ENCODE data around the gene C1QTNF9B.

The C1QTNF9B gene

DNA sequence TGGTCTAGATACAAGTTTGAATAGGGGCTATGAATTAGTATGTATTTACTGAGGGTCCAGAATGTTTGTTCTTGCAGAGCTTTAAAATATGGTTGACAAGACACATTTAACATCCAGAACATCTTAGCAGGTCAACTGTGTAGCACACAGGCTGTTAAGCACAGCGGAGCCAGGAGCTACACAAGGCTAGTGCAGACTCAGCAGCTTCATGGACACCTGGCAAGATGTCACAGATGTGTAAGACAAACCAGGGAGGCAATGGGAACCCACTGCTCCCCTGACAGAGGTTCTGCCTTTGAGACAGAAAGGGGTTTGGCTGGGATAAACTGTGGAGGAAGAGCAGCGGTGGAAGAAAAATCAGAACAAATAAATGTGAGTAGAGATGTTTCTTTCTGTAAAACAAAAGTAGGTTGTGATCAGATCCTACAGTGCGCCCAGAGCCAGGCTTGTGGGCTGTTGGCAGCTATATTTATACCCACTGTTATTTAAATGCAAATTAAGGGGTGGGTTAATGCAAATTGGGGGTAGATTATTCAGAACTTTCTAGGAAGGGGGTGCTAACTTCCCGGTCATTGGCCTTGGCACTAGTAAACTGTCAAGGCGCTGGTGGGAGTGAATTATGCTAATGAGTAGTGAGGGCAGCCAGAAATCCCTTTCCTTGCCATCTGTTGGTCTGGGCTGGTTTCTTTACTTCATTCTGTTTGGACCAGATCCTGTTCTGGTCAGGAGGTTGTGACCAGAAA lies 41.1 kb downstream of the C1QTNF9B start:
- no peak for DNase-seq

- no peak for DNase-seq
Observed at GRCh38 chr13:23855360-23855759, 41.9 kb downstream of the C1QTNF9B start.

DNA sequence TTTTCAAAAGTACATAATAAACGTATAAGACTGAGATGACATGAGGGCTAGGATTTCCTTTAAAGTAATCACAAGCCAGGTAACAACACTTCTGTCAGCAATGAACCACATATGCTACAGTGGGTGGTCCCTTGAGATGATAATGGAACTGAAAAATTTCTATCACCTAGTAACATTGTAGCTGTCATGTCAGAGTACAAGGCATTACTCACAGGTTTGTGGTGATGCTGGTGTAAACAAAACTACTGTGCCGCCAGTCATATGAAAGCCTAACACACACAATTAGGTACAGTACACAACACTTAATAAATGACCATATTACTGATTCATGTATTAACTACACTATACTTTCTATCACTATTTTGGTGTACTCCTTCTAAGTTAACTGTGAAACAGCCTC lies 45.0 kb downstream of the C1QTNF9B start:
- no peak for DNase-seq

- no peak for DNase-seq
Observed at GRCh38 chr13:23851106-23851505, 46.2 kb downstream of the C1QTNF9B start.

- no peak for DNase-seq
Observed at GRCh38 chr13:23850134-23850533, 47.2 kb downstream of the C1QTNF9B start.

- DNase-seq, result no peak
Observed at GRCh38 chr13:23849670-23850069, 47.6 kb downstream of the C1QTNF9B start.

DNA sequence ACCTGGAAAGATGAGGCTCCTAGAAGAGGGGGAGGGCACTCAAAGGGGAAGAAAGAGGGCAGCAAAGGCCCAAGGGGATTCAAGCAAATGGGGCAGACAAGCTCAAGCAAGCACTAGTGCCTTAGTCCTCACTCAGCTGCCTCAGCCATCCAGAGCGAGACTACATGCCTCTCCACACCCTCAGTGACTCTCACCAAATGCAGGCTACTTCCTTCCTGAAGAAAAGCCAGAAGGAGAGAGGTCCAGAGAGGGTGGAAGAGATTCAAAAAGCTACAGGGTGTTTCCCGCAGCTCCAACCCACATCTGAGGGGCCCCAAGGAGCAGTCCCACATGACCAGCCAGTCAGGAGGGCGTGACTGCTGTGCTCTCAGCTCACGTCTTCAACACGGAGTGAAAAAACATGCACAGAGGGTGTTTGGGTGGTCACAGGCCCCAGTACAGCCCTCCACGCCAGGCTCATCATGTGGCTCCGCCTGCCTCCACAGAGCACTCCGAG lies 48.6 kb downstream of the C1QTNF9B start:
- peak; percentile 71 for DNase-seq

- DNase-seq, result no peak
Observed at GRCh38 chr13:23848019-23848418, 49.3 kb downstream of the C1QTNF9B start.

DNA sequence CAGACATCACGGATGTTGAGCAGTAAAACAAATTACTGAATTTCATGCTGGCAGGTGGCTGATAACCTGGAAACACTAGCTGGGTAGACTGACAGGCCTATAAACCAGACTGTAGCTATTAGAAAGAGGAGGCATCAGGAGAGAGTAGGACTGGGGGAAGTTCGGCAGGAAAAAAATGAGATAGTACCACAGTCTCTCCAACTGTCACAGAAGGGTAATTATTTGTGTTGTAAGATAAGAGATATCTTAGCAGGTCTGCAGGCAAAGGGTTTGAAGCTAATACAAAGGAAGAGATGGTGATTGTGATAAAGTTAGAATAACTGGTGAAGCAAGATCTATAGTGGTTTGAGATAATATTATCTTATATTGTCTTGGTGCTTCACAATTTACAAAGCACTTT lies 49.8 kb downstream of the C1QTNF9B start:
- DNase-seq, result peak; percentile 89

- peak; percentile 85 for DNase-seq
Observed at GRCh38 chr13:23845105-23845725, 52.1 kb downstream of the C1QTNF9B start.

GRCh38 chr13:23844132-23844531 lies 53.2 kb downstream of the C1QTNF9B start:
- no peak for DNase-seq

DNA sequence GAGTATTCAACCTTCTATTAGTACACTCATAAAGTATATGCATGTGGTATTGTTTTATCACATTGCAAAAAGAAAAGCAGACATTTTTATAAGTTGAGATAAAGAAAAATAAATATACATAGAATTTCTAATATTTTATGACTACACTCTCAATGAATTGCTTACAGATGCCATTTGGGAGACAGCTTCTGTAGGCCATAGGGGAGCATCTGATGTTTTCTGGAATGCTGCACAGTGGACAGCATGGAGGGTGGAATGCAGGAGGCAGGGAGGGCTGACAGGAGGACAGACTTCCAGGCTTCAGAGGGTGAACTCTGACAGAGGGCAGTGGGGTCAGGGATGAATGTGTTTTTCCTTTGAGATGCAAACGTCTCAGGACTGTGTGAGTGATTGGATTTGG lies 53.9 kb downstream of the C1QTNF9B start:
- DNase-seq, result no peak

GRCh38 chr13:23842406-23842805 lies 54.9 kb downstream of the C1QTNF9B start:
- no peak for DNase-seq

Data from hematopoietic multipotent progenitor cell treated with erythropoietin and hydrocortisone succinate and interleukin-3 and kit ligand, for 6 days (in vitro differentiated cells).